Measurements from ENCODE around the gene NPW. TPM values are rescaled to one million over a fixed set of nuclear protein-coding genes. Genes with fewer than 3 reads are reported as not detected.

NPW gene
- polyA plus RNA-seq, 1 donor (not counting 4 experiments of a cell fraction or from before 2014, with no cell fraction given): not detected

DNA sequence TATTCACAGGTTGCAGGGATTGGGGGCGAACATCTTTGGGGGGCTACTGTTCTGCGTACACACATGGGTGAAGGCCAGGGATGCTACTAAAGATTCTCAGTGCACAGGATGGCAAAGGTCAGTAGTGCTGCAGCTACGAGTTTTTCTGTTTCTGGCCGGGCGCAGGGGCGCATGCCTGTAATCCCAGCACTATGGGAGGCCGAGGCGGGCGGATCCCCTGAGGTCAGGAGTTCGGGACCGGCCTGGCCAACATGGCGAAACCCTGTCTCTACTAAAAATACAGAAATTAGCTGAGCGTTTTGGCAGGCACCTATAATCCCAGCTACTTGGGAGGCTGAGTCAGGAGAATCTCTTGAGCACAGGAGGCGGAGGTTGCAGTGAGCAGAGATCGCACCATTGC, 6.1 kb upstream of the NPW start:
- FAIRE-seq: no peak
- Histone ChIP-seq H3K27me3 (ENCODE audit: control insufficient read depth, extremely low read depth, insufficient read depth, low read length) (no peaks in the 10 kb centered on the region), H3K79me2 (ENCODE audit: control insufficient read depth, insufficient read depth, low read length) (peaks cover 16% of the 10 kb centered on the region), H3K4me3 (ENCODE audit: control insufficient read depth in 2 of 3, extremely low read depth in 1 of 3, insufficient read depth in 2 of 3, low read depth in 1 of 3, low read length in 3 of 3) (no peak overlapping the region), H3K4me2 (ENCODE audit: control insufficient read depth, extremely low read depth, insufficient read depth, low read depth, low read length) (no peak overlapping the region), H3K9ac (ENCODE audit: control insufficient read depth, extremely low read depth, insufficient read depth, low read length) (no peak overlapping the region), H3K27ac (ENCODE audit: control insufficient read depth, insufficient read depth, low read length) (no peak overlapping the region), H3K36me3 (ENCODE audit: control insufficient read depth in 2 of 2, extremely low read depth in 1 of 2, insufficient read depth in 2 of 2, low read length in 2 of 2) (peaks cover 0 to 4% of the 10 kb centered on the region in 2 experiments), H4K20me1 (ENCODE audit: control insufficient read depth, extremely low read depth, insufficient read depth, low read length) (no peaks in the 10 kb centered on the region), H3K9me3 (ENCODE audit: control insufficient read depth, low read depth, low read length) (no peaks in the 10 kb centered on the region), H3K4me1 (ENCODE audit: control insufficient read depth, extremely low read depth, insufficient read depth, low read length) (peaks cover 18% of the 10 kb centered on the region), H2AFZ (ENCODE audit: control insufficient read depth, low read length) (no peak overlapping the region), H3K9me1 (ENCODE audit: control insufficient read depth, extremely low read depth, insufficient read depth, low read length) (peaks cover 2% of the 10 kb centered on the region)
- dilution Hi-C loops (cut with MboI; ENCODE audit: extremely low pct_ligation_motif_present, low sequenced_read_pairs): no loop called here
- TF ChIP-seq, protein P1, sequence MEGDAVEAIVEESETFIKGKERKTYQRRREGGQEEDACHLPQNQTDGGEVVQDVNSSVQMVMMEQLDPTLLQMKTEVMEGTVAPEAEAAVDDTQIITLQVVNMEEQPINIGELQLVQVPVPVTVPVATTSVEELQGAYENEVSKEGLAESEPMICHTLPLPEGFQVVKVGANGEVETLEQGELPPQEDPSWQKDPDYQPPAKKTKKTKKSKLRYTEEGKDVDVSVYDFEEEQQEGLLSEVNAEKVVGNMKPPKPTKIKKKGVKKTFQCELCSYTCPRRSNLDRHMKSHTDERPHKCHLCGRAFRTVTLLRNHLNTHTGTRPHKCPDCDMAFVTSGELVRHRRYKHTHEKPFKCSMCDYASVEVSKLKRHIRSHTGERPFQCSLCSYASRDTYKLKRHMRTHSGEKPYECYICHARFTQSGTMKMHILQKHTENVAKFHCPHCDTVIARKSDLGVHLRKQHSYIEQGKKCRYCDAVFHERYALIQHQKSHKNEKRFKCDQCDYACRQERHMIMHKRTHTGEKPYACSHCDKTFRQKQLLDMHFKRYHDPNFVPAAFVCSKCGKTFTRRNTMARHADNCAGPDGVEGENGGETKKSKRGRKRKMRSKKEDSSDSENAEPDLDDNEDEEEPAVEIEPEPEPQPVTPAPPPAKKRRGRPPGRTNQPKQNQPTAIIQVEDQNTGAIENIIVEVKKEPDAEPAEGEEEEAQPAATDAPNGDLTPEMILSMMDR (optimal IDR thresholded peaks at IDR 0.05 in 1 of 3, IDR thresholded peaks at IDR 0.05 in 1 of 3, conservative IDR thresholded peaks at IDR 0.05 in 1 of 3; ENCODE audit: extremely low read depth in 1 of 3, insufficient read depth in 2 of 3, low read length in 3 of 3): no peak
- no peak for TF ChIP-seq EZH2 (IDR thresholded peaks at IDR 0.05; ENCODE audit: low read length)
- DNase-seq (ENCODE audit: low read depth, low spot score): no peak

- DNase-seq (ENCODE audit: low read depth, low spot score) (no peak), FAIRE-seq (no peak)
- TF ChIP-seq, protein P1 (optimal IDR thresholded peaks at IDR 0.05 in 1 of 3, IDR thresholded peaks at IDR 0.05 in 1 of 3, conservative IDR thresholded peaks at IDR 0.05 in 1 of 3; ENCODE audit: extremely low read depth in 1 of 3, insufficient read depth in 2 of 3, low read length in 3 of 3): no peak
- TF ChIP-seq EZH2 (IDR thresholded peaks at IDR 0.05; ENCODE audit: low read length): no peak
- Histone ChIP-seq H3K9me1 (ENCODE audit: control insufficient read depth, extremely low read depth, insufficient read depth, low read length) (peaks cover 2% of the 10 kb centered on the region), H2AFZ (ENCODE audit: control insufficient read depth, low read length) (peak overlapping the region; percentile 79), H3K27me3 (ENCODE audit: control insufficient read depth, extremely low read depth, insufficient read depth, low read length) (peaks cover 17% of the 10 kb centered on the region), H3K79me2 (ENCODE audit: control insufficient read depth, insufficient read depth, low read length) (peaks cover 3% of the 10 kb centered on the region), H3K36me3 (ENCODE audit: control insufficient read depth in 2 of 2, extremely low read depth in 1 of 2, insufficient read depth in 2 of 2, low read length in 2 of 2) (no peaks in the 10 kb centered on the region), H4K20me1 (ENCODE audit: control insufficient read depth, extremely low read depth, insufficient read depth, low read length) (no peaks in the 10 kb centered on the region), H3K4me3 (ENCODE audit: control insufficient read depth in 2 of 3, extremely low read depth in 1 of 3, insufficient read depth in 2 of 3, low read depth in 1 of 3, low read length in 3 of 3) (no peak overlapping the region), H3K9me3 (ENCODE audit: control insufficient read depth, low read depth, low read length) (no peaks in the 10 kb centered on the region), H3K27ac (ENCODE audit: control insufficient read depth, insufficient read depth, low read length) (peak overlapping the region; percentile 29), H3K4me2 (ENCODE audit: control insufficient read depth, extremely low read depth, insufficient read depth, low read depth, low read length) (peak overlapping the region; percentile 50), H3K4me1 (ENCODE audit: control insufficient read depth, extremely low read depth, insufficient read depth, low read length) (peaks cover 15% of the 10 kb centered on the region), H3K9ac (ENCODE audit: control insufficient read depth, extremely low read depth, insufficient read depth, low read length) (peak overlapping the region; percentile 46)
- dilution Hi-C loops (cut with MboI; ENCODE audit: extremely low pct_ligation_motif_present, low sequenced_read_pairs): no loop called here
Observed at GRCh38 chr16:2015117-2015946, 4.3 kb upstream of the NPW start.

All from keratinocyte (primary cell).